ENCODE measurements around the gene LAMA2. TPM values are rescaled to one million over a fixed set of nuclear protein-coding genes. Genes with fewer than 3 reads are reported as not detected.

LAMA2 gene
- total RNA-seq, 4 donors from 2014 or later: 97.3 to 509 (median 200) TPM

DNA sequence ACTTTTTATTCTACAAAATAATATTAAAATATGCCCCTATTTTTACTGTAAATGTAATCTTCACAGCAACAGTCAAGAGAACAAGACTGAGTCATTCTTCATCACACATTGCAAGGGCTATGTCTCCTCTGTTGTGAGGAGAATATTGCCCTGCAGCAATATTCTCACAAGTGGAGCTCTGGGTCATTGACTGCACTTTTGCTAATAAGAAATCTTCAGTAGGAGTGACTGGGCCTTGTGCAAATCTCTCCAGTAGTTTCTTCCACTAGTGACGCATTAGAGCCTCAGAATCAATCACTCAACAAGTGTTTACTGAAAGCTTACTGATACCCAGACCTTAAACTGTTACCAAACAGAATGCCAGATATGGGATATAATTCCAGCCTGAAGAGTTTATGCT, 49.1 kb downstream of the LAMA2 start:
- TF ChIP-seq, protein P1, sequence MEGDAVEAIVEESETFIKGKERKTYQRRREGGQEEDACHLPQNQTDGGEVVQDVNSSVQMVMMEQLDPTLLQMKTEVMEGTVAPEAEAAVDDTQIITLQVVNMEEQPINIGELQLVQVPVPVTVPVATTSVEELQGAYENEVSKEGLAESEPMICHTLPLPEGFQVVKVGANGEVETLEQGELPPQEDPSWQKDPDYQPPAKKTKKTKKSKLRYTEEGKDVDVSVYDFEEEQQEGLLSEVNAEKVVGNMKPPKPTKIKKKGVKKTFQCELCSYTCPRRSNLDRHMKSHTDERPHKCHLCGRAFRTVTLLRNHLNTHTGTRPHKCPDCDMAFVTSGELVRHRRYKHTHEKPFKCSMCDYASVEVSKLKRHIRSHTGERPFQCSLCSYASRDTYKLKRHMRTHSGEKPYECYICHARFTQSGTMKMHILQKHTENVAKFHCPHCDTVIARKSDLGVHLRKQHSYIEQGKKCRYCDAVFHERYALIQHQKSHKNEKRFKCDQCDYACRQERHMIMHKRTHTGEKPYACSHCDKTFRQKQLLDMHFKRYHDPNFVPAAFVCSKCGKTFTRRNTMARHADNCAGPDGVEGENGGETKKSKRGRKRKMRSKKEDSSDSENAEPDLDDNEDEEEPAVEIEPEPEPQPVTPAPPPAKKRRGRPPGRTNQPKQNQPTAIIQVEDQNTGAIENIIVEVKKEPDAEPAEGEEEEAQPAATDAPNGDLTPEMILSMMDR (IDR thresholded peaks at IDR 0.05): no peak
- ATAC-seq (ENCODE audit: low FRiP score) (no peak), DNase-seq (ENCODE audit: low spot score) (no peak)

- no peak for ATAC-seq (ENCODE audit: low FRiP score)
- DNase-seq (ENCODE audit: low spot score): no peak
- TF ChIP-seq, protein P1 (IDR thresholded peaks at IDR 0.05): no peak
Observed at GRCh38 chr6:128950864-128951263, 67.9 kb downstream of the LAMA2 start.

GRCh38 chr6:128952902-128953301, 70.0 kb downstream of the LAMA2 start:
- TF ChIP-seq, protein P1 (IDR thresholded peaks at IDR 0.05): no peak
- DNase-seq (ENCODE audit: low spot score) (no peak), ATAC-seq (ENCODE audit: low FRiP score) (no peak)

DNA sequence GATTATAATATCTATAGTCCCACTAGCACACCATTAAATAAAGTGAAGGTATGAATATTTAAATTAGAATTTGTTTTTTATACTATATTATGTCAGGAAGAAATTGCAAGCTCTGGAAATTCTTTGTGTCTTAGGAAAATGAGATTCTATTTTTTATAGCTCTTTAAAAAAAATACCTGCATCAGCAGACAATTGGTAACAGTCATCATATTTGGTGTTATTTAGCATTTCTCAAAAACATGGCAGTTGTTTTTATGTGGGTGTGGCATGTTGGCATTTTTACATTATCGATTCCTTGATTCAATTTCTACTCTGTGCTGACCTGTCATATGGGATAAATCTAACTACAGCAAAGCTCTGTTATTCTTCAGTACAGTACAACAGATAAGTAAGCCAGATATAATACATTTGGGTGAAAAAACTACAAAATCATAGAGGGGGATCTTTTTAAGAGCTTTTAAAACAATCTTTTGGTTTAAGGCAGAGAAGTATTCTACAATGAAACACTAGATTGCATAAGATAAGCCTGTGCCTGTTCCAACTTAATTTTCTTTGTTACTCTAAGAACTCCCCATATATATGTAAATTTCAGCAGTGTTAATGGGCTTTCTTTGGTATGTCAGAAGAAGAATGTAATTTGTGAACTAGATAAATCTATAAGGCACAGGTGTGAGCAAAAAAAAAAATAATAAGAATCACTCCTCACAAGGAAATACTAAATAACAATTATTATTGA, 71.5 kb downstream of the LAMA2 start:
- TF ChIP-seq, protein P1 (IDR thresholded peaks at IDR 0.05): no peak
- DNase-seq (ENCODE audit: low spot score): no peak
- no peak for ATAC-seq (ENCODE audit: low FRiP score)

DNA sequence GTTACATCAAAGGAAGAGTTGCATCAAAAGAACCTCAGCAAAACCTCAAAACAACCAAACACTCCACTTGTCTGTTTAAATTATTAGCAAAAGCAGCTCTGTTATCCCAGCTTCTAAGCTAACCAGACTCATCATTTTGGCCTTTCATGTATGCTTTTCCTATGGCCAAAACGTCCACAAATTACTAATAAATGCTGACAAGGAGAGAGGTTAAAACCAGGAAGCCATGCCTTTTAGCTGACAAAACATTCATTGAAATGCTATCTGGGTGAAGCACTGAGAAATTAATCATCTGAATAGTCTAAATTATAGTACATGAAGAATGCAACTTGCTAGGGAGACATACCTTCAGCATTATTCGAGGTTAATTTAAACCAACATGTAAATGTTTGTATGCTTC, 80.6 kb downstream of the LAMA2 start:
- DNase-seq (ENCODE audit: low spot score) (no peak), ATAC-seq (ENCODE audit: low FRiP score) (no peak)
- TF ChIP-seq, protein P1 (IDR thresholded peaks at IDR 0.05): no peak

DNA sequence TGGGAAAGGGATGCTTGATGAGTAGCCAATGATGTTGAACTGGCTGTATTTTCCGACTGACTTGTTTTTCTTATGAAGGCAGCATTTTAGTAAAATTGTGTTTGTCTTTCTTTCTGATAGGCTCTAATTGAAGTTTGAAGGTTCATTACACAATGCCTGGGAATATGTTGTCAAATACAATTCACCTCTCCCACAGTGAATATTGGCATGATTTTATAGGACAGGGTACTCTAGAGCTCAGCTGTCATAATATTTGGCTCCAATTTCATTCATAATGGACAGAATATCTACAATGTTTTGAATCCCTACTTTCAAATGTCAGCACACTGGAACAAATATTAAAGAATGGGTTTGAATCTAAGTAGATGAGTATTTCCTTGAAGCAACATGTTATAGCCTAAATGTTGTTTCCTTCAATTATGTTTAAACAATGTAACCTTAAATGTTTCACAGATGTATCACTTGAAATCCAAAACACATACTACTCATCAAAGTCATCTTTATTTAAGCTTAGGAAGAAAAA, 81.4 kb downstream of the LAMA2 start:
- ATAC-seq (ENCODE audit: low FRiP score) (no peak), DNase-seq (ENCODE audit: low spot score) (no peak)

More for the DNA sequence above, 81.4 kb downstream of the LAMA2 start:
- TF ChIP-seq, protein P1 (IDR thresholded peaks at IDR 0.05): no peak

Data from omental fat pad (tissue), 4 donors.